Tibial artery (tissue), 4 donors: ENCODE data around the gene MATN3.

Experiments
- DNase-seq, 2 donors: peaks; one replicate each; pipeline ENCODE4 v3.0.0-alpha.2; 2019
- H3K27ac ChIP-seq, 2 donors: fragments of 200-600 bp; sonication (generic) in 1 of 2; 1 replicate in 1 of 2; 2 replicates in 1 of 2; pipeline ENCODE4 v1.5.1; 2018 to 2019; ENCODE audit warnings: mild to moderate bottlenecking in 1 of 2
- H3K27me3 ChIP-seq, 2 donors: fragments of 200-600 bp; sonication (generic) in 1 of 2; one replicate each; pipeline versions ENCODE4 v1.5.1 to v1.6.0; 2016 to 2019
- H3K36me3 ChIP-seq, 3 donors: fragments of 200-600 bp; sonication (generic) in 2 of 3; one replicate each; pipeline ENCODE4 v1.5.1; 2016 to 2019; ENCODE audit warnings: mild to moderate bottlenecking in 2 of 3
- H3K4me1 ChIP-seq, 4 donors: fragments of 200-600 bp; sonication (generic) in 2 of 4; 1 replicate in 3 of 4; 2 replicates in 1 of 4; pipeline ENCODE4 v1.5.1; 2016 to 2019
- H3K4me3 ChIP-seq, 2 donors: fragments of 200-600 bp; sonication (generic) in 1 of 2; 1 replicate in 1 of 2; 2 replicates in 1 of 2; pipeline ENCODE4 v1.5.1; 2018 to 2019; ENCODE audit warnings: mild to moderate bottlenecking in 2 of 2
- H3K9me3 ChIP-seq, 3 donors: fragments of 200-600 bp; sonication (generic) in 1 of 3; one replicate each; pipeline ENCODE4 v1.5.1; 2016 to 2019
- CTCF ChIP-seq, 2 experiments: fragments of 200-600 bp in 1 of 2; fragments of 450-650 bp in 1 of 2; IDR thresholded peaks; one replicate each; pipeline ENCODE4 v1.5.1; 2017 to 2019; ENCODE audit warnings: antibody characterized with exemption in 2 of 2, mild to moderate bottlenecking in 1 of 2, moderate library complexity in 1 of 2
- intact Hi-C: fragments of 100-400 bp; cut with DNase I; formaldehyde crosslinking; loops from one replicate; pipeline ENCODE4 v1.15.0; 2023; ENCODE audit warnings: low total_unique reads

The MATN3 gene

GRCh38 chr2:19993731-19994130, 18.7 kb downstream of the MATN3 start:
- no peaks in the 10 kb centered on the region for H3K9me3 ChIP-seq
- H3K4me1 ChIP-seq: peaks cover 0 to 14% (median 4%) of the 10 kb centered on the region in 4 donors
- no peak overlapping the region for H3K4me3 ChIP-seq
- H3K27ac ChIP-seq: no peak overlapping the region
- H3K27me3 ChIP-seq: no peaks in the 10 kb centered on the region
- intact Hi-C loops: no loop called here
- no peak for TF ChIP-seq CTCF (IDR thresholded peaks at IDR 0.05)
- H3K36me3 ChIP-seq: no peaks in the 10 kb centered on the region
- DNase-seq: no peak

- DNase-seq: no peak
- no peak overlapping the region for H3K4me3 ChIP-seq
- intact Hi-C loops: no loop called here
These were observed 20.6 kb downstream of the MATN3 start for GRCh38 chr2:19991895-19992294.

GRCh38 chr2:19990416-19990728, 22.1 kb downstream of the MATN3 start:
- TF ChIP-seq CTCF (IDR thresholded peaks at IDR 0.05): no peak
- H3K36me3 ChIP-seq: no peaks in the 10 kb centered on the region
- peak overlapping the region; percentile 60 to 79 for H3K4me3 ChIP-seq
- H3K27ac ChIP-seq: peak overlapping the region; percentile 65 to 71
- H3K27me3 ChIP-seq: no peaks in the 10 kb centered on the region
- no peak for DNase-seq
- intact Hi-C loops: no loop called here
- H3K9me3 ChIP-seq: no peaks in the 10 kb centered on the region
- H3K4me1 ChIP-seq: peaks cover 0 to 15% (median 8%) of the 10 kb centered on the region in 4 donors

More at GRCh38 chr2:19991895-19992294, 20.6 kb downstream of the MATN3 start:
- Histone ChIP-seq H3K27me3 (no peaks in the 10 kb centered on the region), H3K36me3 (no peaks in the 10 kb centered on the region), H3K9me3 (no peaks in the 10 kb centered on the region), H3K4me1 (peaks cover 0 to 15% (median 8%) of the 10 kb centered on the region in 4 donors), H3K27ac (no peak overlapping the region)
- TF ChIP-seq CTCF (IDR thresholded peaks at IDR 0.05): no peak

GRCh38 chr2:19989667-19990415, 22.6 kb downstream of the MATN3 start, which contains the start of gene WDR35:
Gene WDR35, minus strand, starts transcription at chr2:19990105. Its CDS starts 90 bp downstream, at chr2:19990015.
- Histone ChIP-seq H3K9me3 (no peaks in the 10 kb centered on the region), H3K36me3 (no peaks in the 10 kb centered on the region), H3K27me3 (no peaks in the 10 kb centered on the region), H3K27ac (peak within 1 kb of the TSS; percentile 65 to 71), H3K4me3 (peak within 1 kb of the TSS; percentile 60 to 79), H3K4me1 (peaks cover 0 to 15% (median 8%) of the 10 kb centered on the region in 4 donors)
- no peak for TF ChIP-seq CTCF (IDR thresholded peaks at IDR 0.05)
- intact Hi-C loops: no loop called here
- DNase-seq: peak; percentile 84 to 92

GRCh38 chr2:19989342-19989666, 23.2 kb downstream of the MATN3 start:
- H3K9me3 ChIP-seq: no peaks in the 10 kb centered on the region
- H3K27me3 ChIP-seq: no peaks in the 10 kb centered on the region
- peak overlapping the region; percentile 60 to 79 for H3K4me3 ChIP-seq
- intact Hi-C loops: no loop called here
- TF ChIP-seq CTCF (IDR thresholded peaks at IDR 0.05): no peak
- H3K4me1 ChIP-seq: peaks cover 0 to 15% (median 8%) of the 10 kb centered on the region in 4 donors
- H3K36me3 ChIP-seq: no peaks in the 10 kb centered on the region
- H3K27ac ChIP-seq: peak overlapping the region; percentile 65 to 71
- no peak for DNase-seq
